ENCODE data around the gene PPCS.

Gene PPCS

DNA sequence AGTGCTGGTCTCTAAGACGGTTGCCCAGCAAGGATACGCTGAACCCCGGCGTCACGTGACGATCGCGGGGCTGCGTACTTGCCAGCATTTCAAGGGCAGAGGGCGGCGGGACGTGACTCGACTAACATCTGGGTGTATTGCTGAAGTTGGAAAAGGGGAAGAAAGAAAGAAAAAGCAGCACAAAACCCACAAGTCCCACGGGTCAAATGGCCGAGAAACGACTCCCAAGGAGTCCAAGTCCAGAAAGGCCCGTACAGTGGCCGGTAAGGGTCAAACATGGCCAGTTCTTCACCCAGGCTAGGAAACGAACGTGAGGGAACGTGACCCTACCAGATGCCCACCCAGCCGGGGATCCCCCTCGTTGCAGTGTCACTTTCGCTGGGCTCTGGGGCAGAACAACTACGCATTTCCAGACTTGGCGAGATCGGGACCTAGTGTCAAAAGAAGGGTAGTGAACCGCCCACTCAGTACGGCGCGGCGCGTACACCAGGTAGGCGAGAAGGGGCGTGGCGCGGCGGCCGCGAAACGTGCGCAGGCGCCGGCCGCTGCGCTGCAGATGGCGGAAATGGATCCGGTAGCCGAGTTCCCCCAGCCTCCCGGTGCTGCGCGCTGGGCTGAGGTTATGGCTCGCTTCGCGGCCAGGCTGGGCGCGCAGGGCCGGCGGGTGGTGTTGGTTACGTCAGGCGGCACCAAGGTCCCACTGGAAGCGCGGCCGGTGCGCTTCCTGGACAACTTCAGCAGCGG lies at the start of gene PPCS, which contains the start of gene ZMYND12:
TSS of gene PPCS (plus strand) at position 534 of the 744 bp plus-strand sequence. CDS start at position 557, 23 bp downstream.
TSS of gene ZMYND12 (minus strand) at position 13 of the 744 bp plus-strand sequence. CDS start 25 bp downstream, outside the sequence.
- peak; percentile 60 for DNase-seq

DNA sequence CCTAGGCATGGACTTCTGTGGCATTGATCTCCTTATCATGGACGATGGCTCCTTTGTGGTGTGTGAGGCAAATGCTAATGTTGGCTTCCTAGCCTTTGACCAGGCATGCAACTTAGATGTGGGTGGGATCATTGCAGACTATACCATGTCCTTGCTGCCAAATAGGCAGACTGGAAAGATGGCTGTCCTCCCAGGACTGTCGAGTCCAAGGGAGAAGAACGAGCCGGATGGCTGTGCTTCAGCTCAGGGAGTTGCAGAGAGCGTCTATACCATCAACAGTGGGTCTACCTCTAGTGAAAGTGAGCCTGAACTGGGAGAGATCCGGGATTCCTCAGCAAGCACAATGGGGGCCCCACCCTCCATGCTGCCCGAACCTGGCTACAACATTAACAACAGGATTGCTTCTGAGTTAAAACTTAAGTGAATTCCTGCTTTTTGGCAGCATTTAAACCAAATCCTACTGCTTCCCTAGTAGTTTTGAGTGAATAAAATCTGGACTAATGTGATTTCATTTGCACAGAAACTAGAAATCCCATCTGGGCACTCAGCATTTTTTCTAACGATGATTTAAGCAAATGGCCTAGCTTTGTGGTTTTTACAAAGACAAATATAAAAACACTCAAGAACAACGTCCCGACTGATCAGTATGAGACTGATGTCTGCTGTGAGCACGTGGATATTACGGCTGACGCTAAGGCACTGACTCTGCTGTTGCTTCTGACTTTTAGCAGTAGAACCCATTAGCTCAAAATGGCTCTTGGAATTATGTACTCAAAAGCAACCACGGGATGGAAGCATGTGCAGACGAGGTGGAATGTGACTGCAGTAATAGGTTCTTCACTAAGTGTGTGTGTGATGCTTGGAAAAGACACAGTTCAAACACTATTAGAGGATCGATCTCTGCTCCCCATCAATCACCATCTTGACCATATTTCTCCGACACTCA lies 41.5 kb upstream of the PPCS start:
- no peak for DNase-seq

GRCh38 chr1:42417166-42417565 lies 39.2 kb upstream of the PPCS start:
- DNase-seq, result no peak

GRCh38 chr1:42418516-42418915 lies 37.8 kb upstream of the PPCS start:
- DNase-seq, result no peak

GRCh38 chr1:42419126-42419821 lies 37.1 kb upstream of the PPCS start:
- DNase-seq, result peak; percentile 98

- no peak for DNase-seq
Measured at GRCh38 chr1:42420121-42420520, 36.2 kb upstream of the PPCS start.

- peak; percentile 98 for DNase-seq
Measured at GRCh38 chr1:42420911-42421585, 35.3 kb upstream of the PPCS start.

GRCh38 chr1:42422737-42423136 lies 33.6 kb upstream of the PPCS start:
- DNase-seq, result peak; percentile 48

GRCh38 chr1:42423681-42424080 lies 32.7 kb upstream of the PPCS start:
- no peak for DNase-seq

GRCh38 chr1:42424201-42424600 lies 32.1 kb upstream of the PPCS start:
- DNase-seq, result no peak

DNA sequence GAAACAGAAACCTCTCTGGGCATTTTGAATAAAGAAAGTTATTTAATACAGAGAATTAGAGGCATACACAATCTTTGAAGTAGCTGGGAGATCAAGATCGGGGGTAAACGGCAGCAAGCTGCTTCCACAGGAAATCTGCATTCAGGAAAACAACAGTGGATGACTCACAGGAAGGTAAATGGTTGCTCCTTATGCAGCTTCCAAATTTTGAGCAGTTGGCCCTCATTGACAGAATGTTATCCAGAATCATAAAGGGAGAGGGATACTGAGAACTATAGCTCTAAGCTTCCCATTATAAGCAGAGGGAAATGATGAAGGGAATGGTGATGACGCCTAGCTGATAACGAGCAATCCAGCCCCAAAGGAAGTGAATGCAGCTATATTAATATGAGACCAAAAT lies 29.1 kb upstream of the PPCS start:
- no peak for DNase-seq

GRCh38 chr1:42429603-42430002 lies 26.7 kb upstream of the PPCS start:
- DNase-seq, result no peak

DNA sequence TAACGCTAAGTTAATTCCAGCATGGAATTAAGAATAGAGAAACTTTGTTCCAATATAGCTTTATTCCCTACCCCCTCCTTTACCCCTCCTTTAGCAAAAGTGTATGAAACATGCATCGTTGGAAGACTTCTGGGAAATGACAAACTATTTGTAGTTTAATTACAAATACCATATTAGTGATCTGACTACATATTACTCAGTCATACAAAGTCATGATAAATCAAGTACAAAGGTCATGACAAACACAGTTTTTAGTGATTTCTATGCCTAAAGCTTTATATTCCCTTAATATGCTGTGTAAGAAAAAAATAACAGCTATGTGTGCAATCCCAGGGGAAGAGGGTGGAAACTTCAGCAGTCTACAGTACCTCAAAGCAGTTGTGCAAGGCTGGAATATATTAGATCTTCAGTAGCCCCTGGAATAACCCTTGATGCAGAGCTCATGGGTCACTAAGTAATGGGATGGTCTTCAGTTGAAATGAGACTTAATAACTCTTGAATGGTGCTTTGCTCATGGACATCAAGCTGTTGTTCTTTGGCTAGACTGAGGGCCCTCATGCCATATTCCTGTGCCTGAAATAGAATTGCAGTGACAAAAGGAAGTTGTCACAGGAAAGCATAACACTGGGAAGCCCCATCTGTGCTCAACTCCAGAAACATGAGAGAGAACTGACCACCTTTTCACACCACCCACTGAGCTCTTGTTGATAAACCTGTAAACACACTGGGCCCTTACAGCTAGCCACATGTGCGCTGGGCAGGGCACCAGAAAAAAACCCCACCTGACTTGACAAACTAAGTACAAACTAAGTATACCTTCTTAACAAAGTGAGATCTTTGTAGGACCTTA lies 25.8 kb upstream of the PPCS start:
- DNase-seq, result no peak

- no peak for DNase-seq
Measured at GRCh38 chr1:42431514-42431913, 24.8 kb upstream of the PPCS start.

DNA sequence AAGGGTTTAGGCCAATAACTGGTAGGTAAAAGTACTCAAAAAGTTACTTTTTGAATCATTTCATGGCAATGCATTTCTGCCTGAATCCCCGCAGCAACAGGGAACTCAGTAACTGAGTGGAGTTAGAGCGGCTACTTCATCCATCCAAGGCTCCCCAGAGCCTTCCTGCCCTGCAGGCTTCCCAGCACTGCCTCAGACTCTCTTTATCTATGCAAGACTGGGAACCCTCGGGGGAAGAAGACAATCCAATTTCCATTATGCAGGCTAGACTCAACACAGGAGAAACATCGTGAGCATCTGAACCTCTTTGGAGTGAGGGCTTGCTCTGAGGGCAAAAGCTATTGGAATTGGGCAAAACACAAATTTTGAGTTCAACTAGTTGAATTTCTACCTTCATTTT lies 23.6 kb upstream of the PPCS start:
- DNase-seq, result no peak

GRCh38 chr1:42433369-42433768 lies 23.0 kb upstream of the PPCS start:
- DNase-seq, result no peak

- DNase-seq, result no peak
Measured at GRCh38 chr1:42434340-42434739, 22.0 kb upstream of the PPCS start.

- DNase-seq, result no peak
Measured at GRCh38 chr1:42439940-42440339, 16.4 kb upstream of the PPCS start.

DNA sequence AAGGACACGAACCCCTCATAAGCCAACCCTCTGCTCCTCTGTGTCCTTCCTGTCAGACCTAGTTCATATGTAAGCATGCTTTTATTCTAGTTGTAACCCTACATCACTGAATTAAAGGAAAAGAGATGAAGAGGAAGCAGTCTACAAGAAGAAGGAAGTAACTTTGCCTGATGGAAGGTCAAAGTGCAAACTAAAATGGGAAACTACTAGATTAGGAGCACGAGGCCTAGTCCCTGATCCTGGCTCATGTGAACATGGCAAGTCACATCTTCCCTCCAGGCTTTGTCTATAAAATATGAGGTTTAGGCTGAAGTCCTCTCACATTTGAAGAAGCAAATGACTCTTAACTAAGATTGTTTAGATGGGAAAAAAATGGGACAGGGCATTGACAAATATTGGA lies 13.7 kb upstream of the PPCS start:
- no peak for DNase-seq

DNA sequence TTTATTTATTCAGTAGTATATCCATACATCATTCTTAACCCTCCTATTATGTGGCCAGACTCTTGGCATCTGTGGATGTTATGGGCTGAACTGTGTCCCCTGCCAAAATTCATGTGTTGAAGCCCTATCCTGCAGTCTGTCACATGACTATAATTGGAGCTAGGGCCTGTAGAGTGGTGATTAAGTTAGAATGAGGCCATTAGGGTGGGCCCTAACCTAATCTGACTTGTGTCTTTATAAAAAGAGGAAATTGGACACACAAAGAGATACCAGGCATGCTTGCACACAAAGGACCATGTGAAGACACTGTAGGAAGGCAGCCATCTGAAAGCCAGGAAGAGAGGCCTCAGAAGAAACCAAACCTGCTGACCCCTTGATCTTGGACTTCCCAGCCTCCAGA lies 7.1 kb upstream of the PPCS start:
- no peak for DNase-seq

GRCh38 chr1:42450061-42450460 lies 6.3 kb upstream of the PPCS start:
- no peak for DNase-seq

GRCh38 chr1:42453386-42453785 lies 3.0 kb upstream of the PPCS start:
- DNase-seq, result no peak
